Tibial nerve (tissue), 4 donors: Measurements from ENCODE around the gene CFAP54. TPM values are rescaled to one million over a fixed set of nuclear protein-coding genes. Genes with fewer than 3 reads are reported as not detected.

Source experiments
- DNase-seq, 2 donors: peaks; one replicate each; pipeline ENCODE4 v3.0.0-alpha.2; 2019; ENCODE audit warnings: low spot score in 2 of 2
- H3K27ac ChIP-seq, 4 donors: fragments of 200-600 bp; sonication (generic) in 3 of 4; one replicate each; pipeline ENCODE4 v1.5.1; 2017 to 2019; ENCODE audit warnings: mild to moderate bottlenecking in 1 of 4
- H3K27me3 ChIP-seq, 2 donors: fragments of 200-600 bp; sonication (generic) in 1 of 2; one replicate each; pipeline versions ENCODE4 v1.5.1 to v1.6.0; 2017 to 2019
- H3K36me3 ChIP-seq, 3 donors: fragments of 200-600 bp; sonication (generic); one replicate each; pipeline ENCODE4 v1.5.1; 2018 to 2019
- H3K4me1 ChIP-seq, 4 donors: fragments of 200-600 bp; sonication (generic) in 3 of 4; one replicate each; pipeline ENCODE4 v1.5.1; 2017 to 2019
- H3K4me3 ChIP-seq, 4 donors: fragments of 200-600 bp; sonication (generic) in 3 of 4; one replicate each; pipeline ENCODE4 v1.5.1; 2017 to 2019; ENCODE audit warnings: mild to moderate bottlenecking in 1 of 4, moderate library complexity in 1 of 4
- H3K9me3 ChIP-seq, 4 donors: fragments of 200-600 bp; sonication (generic) in 3 of 4; one replicate each; pipeline ENCODE4 v1.5.1; 2017 to 2019
- EP300 ChIP-seq, 2 donors: sonication (generic); formaldehyde crosslinking; IDR thresholded peaks; one replicate each; pipeline ENCODE4 v1.6.1; 2017; ENCODE audit warnings: antibody characterized with exemption in 2 of 2, mild to moderate bottlenecking in 1 of 2
- POLR2A ChIP-seq, 2 donors: fragments of 450-650 bp; IDR thresholded peaks; one replicate each; pipeline ENCODE4 v1.6.1; 2017; ENCODE audit warnings: antibody characterized with exemption in 2 of 2, mild to moderate bottlenecking in 2 of 2, moderate library complexity in 2 of 2
- WGBS, 2 donors: methylation state at CpG; one replicate each; pipeline ENCODE4 v1.1.5; 2018; 5-methylcytosine and 5-hydroxymethylcytosine counted together
- total RNA-seq, 4 donors: library from RNA; depleted of rRNA; stranded (reverse); fragments of >200 nt; gene quantifications; one replicate each; pipeline ENCODE4 v1.1.0, GENCODE V29; 2016
- TF ChIP-seq, protein P1 (sequence below), 5 experiments: fragments of 200-600 bp in 3 of 5; fragments of 450-650 bp in 2 of 5; sonication (generic) in 3 of 5; IDR thresholded peaks; one replicate each; pipeline ENCODE4 v1.5.1; 2016 to 2019; ENCODE audit warnings: antibody characterized with exemption in 5 of 5, mild to moderate bottlenecking in 3 of 5, moderate library complexity in 2 of 5

The CFAP54 gene
- total RNA-seq, 4 donors from 2014 or later: 0.87 to 6.7 (median 2.1) TPM

DNA sequence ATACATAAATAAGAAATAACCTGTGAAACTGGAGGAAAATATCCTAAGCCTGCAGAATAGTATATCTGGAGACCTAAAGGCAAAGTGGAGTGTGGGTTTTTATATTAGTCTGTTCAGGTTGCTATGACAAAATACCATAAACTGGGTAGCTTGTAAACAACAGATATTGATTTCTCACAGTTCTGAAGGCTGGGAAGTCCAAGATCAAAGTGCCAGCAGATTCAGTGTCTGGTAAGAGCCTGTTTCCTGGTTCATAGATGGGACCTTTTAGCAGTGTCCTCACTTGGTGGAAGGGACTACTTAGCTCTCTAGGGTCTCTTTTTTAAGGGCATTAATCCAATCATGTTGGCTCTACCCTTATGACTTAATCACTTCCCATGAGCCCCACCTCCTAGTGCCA lies 392.2 kb downstream of the CFAP54 start:
- DNase-seq: no peak
- no peaks in the 10 kb centered on the region for H3K27me3 ChIP-seq
- no peak overlapping the region for H3K4me3 ChIP-seq
- no peaks in the 10 kb centered on the region for H3K9me3 ChIP-seq
- H3K27ac ChIP-seq: no peak overlapping the region
- TF ChIP-seq POLR2A (IDR thresholded peaks at IDR 0.05): no peak
- TF ChIP-seq, protein P1, sequence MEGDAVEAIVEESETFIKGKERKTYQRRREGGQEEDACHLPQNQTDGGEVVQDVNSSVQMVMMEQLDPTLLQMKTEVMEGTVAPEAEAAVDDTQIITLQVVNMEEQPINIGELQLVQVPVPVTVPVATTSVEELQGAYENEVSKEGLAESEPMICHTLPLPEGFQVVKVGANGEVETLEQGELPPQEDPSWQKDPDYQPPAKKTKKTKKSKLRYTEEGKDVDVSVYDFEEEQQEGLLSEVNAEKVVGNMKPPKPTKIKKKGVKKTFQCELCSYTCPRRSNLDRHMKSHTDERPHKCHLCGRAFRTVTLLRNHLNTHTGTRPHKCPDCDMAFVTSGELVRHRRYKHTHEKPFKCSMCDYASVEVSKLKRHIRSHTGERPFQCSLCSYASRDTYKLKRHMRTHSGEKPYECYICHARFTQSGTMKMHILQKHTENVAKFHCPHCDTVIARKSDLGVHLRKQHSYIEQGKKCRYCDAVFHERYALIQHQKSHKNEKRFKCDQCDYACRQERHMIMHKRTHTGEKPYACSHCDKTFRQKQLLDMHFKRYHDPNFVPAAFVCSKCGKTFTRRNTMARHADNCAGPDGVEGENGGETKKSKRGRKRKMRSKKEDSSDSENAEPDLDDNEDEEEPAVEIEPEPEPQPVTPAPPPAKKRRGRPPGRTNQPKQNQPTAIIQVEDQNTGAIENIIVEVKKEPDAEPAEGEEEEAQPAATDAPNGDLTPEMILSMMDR (IDR thresholded peaks at IDR 0.05): no peak
- no peak for TF ChIP-seq EP300 (IDR thresholded peaks at IDR 0.05)
- no peaks in the 10 kb centered on the region for H3K36me3 ChIP-seq
- no peaks in the 10 kb centered on the region for H3K4me1 ChIP-seq

DNA sequence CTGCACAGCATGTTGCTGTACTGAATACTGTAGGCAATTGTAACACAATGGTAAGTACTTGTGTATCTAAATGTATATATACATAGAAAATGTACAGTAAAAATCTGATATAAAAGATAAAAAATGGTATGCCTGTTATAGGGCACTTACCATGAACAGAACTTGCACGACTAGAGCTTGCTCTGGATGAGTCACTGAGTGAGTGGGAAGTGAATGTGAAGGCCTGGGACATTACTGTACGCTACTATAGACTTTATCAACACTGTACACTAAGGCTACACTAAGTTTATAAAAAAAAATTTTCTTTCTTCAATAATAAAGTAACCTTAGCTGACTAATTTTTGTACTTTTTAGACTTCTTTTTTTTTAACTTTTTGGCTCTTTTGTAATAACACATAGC lies 393.5 kb downstream of the CFAP54 start:
- Histone ChIP-seq H3K27me3 (no peaks in the 10 kb centered on the region), H3K36me3 (no peaks in the 10 kb centered on the region), H3K9me3 (no peaks in the 10 kb centered on the region), H3K4me3 (no peak overlapping the region), H3K27ac (no peak overlapping the region), H3K4me1 (peaks cover 0 to 4% (median 0%) of the 10 kb centered on the region in 4 donors)
- DNase-seq: no peak
- TF ChIP-seq EP300 (IDR thresholded peaks at IDR 0.05) (no peak), POLR2A (IDR thresholded peaks at IDR 0.05) (no peak)
- TF ChIP-seq, protein P1 (IDR thresholded peaks at IDR 0.05): no peak
- WGBS, 2 donors: 53 to 58% methylated on average over 2 of the region's 2 CpGs

GRCh38 chr12:96883571-96883970 lies 394.2 kb downstream of the CFAP54 start:
- WGBS, 2 donors: 86 to 91% methylated on average over 4 of the region's 4 CpGs
- no peaks in the 10 kb centered on the region for H3K9me3 ChIP-seq
- no peak overlapping the region for H3K4me3 ChIP-seq
- H3K27me3 ChIP-seq: no peaks in the 10 kb centered on the region
- TF ChIP-seq POLR2A (IDR thresholded peaks at IDR 0.05) (no peak), EP300 (IDR thresholded peaks at IDR 0.05) (no peak)
- TF ChIP-seq, protein P1 (IDR thresholded peaks at IDR 0.05): no peak
- no peak for DNase-seq
- no peak overlapping the region for H3K27ac ChIP-seq
- peaks cover 0 to 4% (median 0%) of the 10 kb centered on the region in 4 donors for H3K4me1 ChIP-seq
- no peaks in the 10 kb centered on the region for H3K36me3 ChIP-seq

GRCh38 chr12:96886998-96887677 lies 397.8 kb downstream of the CFAP54 start:
- no peaks in the 10 kb centered on the region for H3K36me3 ChIP-seq
- WGBS, 2 donors: 50 to 60% methylated on average over 4 of the region's 4 CpGs
- no peak for TF ChIP-seq POLR2A (IDR thresholded peaks at IDR 0.05)
- TF ChIP-seq, protein P1 (IDR thresholded peaks at IDR 0.05): no peak
- no peak for TF ChIP-seq EP300 (IDR thresholded peaks at IDR 0.05)
- H3K9me3 ChIP-seq: no peaks in the 10 kb centered on the region
- H3K4me3 ChIP-seq: no peak overlapping the region
- H3K27me3 ChIP-seq: no peaks in the 10 kb centered on the region
- no peak overlapping the region for H3K27ac ChIP-seq
- DNase-seq: no peak
- H3K4me1 ChIP-seq: peaks cover 0 to 4% (median 0%) of the 10 kb centered on the region in 4 donors

- TF ChIP-seq, protein P1 (IDR thresholded peaks at IDR 0.05): no peak
- TF ChIP-seq EP300 (IDR thresholded peaks at IDR 0.05) (no peak), POLR2A (IDR thresholded peaks at IDR 0.05) (no peak)
- 59 to 63% methylated on average over 5 of the region's 5 CpGs for WGBS, 2 donors
- no peaks in the 10 kb centered on the region for H3K9me3 ChIP-seq
These were observed 400.0 kb downstream of the CFAP54 start for GRCh38 chr12:96889273-96889933.

More at GRCh38 chr12:96889273-96889933, 400.0 kb downstream of the CFAP54 start:
- DNase-seq: no peak
- Histone ChIP-seq H3K27me3 (no peaks in the 10 kb centered on the region), H3K4me3 (no peak overlapping the region), H3K4me1 (peaks cover 0 to 4% (median 0%) of the 10 kb centered on the region in 4 donors), H3K27ac (no peak overlapping the region), H3K36me3 (no peaks in the 10 kb centered on the region)
